GM23248 (cell line): ENCODE measurements around the gene FTL.

Experiments used
- EZH2 ChIP-seq: fragments of 200-600 bp; sonication (generic); IDR thresholded peaks from 2 replicates; pipeline ENCODE4 v1.6.1; 2018; ENCODE audit warnings: antibody characterized with exemption, mild to moderate bottlenecking; ENCODE audit not compliant: insufficient read depth, poor library complexity, severe bottlenecking
- EZH2phosphoT487 ChIP-seq: fragments of 200-600 bp; sonication (generic); IDR thresholded peaks from 2 replicates; pipeline ENCODE4 v1.6.1; 2018; ENCODE audit warnings: antibody characterized with exemption, moderate library complexity, mild to moderate bottlenecking, low read depth; ENCODE audit not compliant: insufficient read depth

DNA sequence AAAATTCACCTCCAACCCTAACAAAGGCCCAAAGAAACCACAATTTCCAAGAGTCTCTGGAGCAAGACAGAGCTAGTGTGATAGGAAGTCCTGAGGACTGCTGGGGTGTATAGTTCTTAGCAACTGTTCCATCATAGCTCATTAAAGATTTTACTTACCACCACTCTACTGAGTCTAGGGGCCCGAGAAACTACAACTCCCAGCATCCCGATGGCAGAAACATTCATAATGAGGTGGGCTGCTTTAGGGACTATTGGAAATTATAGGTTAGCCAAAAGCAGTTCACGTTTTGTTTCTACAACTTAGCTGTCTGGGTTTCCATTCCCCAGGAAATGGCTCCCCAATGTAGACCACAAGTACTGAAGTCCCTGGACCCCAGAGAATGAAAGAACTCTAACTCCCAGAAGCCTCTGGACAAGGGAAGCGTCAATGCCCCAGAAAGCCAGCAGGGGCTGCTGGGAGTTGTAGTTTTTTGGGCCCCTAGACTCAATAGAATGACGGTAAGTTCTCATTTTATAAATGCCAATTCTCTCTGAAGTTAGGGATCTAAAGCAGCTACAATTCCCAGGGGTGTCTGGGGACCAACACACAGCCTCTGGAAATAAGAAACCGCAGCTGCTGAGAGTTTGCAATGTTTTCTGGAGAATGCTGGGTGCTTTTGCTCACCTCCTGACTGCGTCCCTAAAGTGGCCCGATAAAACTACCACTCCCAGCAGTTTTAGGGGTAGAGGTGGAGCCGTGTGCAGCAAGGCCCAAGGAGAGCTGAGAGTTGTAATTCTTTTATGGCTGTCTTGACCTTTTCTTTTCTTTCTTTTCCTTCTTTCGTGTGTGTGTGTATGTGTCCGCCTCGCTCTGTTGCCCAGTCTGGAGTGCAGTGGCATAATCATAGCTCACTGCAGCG is 11.1 kb downstream of the FTL start:
- TF ChIP-seq EZH2 (no peak), EZH2phosphoT487 (no peak)
